Activated CD4-positive, alpha-beta T cell treated with anti-CD3 and anti-CD28 coated beads, Interleukin-2, Interleukin-6, amounts not matched to agents 100 ng/mL and 50 ng/mL, durations not matched to agents 16 hours and 8 hours (primary cell): ENCODE data around the gene TENT5A.
"Not testable (repeated sequence)": the region's sequence is repeated elsewhere in the genome, so short reads cannot be mapped to it uniquely, and the experiment has no call there.

ENCODE experiments used
- DNase-seq: peaks from one replicate; pipeline ENCODE4 v3.0.0-alpha.2; 2020

The TENT5A gene

DNA sequence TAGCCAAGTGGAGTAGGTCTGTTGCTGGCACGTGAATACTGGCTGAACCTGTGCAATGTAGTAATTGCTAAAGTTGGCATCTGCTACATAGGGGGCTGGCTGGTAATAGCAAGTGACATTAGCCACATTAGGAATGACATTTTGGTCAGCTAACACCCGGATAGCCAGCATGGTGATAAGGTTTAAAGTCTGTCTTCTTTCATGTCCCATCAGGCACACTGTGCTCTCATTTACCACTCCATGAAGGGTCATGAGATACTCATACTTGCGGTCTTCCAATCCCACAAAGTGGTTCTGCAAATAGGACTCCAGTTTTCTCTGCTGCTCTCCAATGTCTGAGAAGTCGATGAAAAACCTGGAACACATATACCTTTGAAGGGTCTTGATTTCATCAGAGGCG, 2.8 kb downstream of the TENT5A start:
- no peak for DNase-seq

DNA sequence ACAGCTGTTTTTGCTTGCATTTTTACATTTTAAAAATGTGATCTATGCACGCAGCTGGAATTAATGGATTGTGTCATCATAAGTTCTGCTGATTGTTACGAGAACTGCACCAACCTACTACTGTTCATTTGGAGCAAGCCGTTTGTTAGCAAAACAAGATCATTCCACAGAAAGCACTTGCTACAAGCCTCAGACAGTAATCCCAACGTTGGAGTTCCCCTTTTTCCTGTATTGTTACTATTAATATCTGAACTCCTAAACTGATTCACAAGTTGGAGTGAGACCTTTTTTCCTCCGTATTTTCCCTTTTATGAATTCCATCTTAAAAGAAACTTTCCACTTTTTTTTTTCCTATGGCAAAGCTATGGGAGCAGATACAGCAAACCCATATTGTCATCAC, 3.5 kb downstream of the TENT5A start:
- no peak for DNase-seq

DNA sequence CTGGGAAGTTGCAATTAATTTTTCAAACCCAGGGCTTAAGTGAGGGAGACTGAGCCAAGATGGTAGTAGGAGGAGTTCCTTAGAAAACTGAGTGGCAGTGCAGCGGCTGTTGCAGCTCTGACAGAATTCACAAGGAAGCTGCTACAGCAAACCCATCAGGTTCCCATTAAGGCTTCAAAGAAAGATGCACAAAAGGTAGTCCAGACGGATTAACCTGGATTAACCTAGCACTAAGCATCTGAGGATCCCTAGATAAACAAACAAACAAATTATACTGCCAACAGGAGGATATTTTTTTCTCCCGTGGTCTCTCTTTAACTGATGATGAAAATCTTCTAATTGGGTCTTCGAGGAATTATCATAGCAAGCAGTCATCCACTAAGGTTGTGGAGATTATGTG, 5.2 kb downstream of the TENT5A start:
- no peak for DNase-seq

DNA sequence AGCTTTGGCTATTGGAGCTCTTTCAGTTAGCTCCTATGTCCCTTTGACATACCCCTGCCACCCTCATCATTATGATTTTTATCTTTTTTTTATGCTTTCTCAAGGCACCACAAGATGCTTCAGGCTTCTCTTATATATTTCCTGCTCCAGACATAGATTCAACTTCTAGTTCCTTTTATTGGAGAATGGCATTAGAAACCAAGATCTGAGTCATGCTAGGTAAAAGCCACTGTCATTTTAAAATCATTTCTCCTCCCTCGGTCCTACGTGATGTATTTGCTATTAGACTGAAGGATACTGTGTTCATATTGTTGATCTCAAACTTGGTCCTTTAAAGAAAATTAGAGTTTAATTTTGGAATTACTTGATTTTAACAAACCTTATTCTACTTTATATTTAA, 8.3 kb downstream of the TENT5A start:
- no peak for DNase-seq

DNA sequence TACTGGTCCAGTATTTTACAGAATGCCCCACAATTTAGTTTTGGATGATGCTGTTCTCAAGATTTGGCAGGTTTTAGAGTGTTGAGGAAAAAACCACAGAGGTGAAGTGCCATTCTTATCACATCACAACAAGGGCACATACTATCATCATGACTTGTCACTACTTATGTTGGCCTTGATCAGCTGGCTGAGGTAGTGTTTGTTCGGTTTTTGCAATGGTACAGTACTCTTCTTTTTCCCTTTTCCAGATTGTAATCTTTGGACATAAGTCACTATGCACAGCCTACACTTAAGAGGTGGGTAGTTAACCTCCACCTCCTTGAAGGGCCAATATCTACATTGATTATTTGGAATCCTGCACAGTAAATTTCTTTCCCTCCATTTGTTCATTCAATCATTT, 8.8 kb downstream of the TENT5A start:
- DNase-seq: no peak

DNA sequence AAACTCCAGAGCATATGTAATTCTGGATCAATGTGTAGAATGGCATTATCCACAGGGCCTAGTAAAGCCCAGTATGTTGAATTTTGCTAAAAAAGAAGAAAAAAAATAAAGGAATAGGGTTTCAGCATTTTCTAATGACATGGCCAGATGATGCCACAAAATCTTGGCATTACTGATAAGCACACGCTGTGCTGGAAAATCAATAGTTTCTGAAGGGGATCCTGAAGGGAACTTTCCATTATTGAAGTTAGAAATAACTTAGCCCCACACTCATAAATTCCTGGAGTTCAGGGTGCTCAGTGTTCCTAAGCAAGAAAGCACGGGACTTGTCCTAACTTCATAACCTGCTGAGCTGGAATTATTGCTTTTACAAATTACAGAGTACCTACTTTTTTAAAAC, 10.8 kb downstream of the TENT5A start:
- DNase-seq: no peak

DNA sequence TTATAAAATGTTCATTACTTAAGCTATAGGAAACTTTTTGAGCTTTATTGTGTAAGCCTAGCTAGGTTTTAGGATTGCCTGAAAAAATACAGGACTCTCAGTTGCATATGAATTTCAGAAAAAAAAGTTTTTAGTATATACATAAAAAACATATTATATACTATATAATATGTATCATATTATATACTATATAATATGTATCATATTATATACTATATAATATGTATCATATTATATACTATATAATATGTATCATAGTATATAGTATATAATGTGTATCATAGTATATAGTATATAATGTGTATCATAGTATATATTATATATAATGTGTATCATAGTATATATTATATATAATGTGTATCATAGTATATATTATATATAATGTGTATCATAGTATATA, 11.9 kb downstream of the TENT5A start:
- DNase-seq: not testable (repeated sequence)

DNA sequence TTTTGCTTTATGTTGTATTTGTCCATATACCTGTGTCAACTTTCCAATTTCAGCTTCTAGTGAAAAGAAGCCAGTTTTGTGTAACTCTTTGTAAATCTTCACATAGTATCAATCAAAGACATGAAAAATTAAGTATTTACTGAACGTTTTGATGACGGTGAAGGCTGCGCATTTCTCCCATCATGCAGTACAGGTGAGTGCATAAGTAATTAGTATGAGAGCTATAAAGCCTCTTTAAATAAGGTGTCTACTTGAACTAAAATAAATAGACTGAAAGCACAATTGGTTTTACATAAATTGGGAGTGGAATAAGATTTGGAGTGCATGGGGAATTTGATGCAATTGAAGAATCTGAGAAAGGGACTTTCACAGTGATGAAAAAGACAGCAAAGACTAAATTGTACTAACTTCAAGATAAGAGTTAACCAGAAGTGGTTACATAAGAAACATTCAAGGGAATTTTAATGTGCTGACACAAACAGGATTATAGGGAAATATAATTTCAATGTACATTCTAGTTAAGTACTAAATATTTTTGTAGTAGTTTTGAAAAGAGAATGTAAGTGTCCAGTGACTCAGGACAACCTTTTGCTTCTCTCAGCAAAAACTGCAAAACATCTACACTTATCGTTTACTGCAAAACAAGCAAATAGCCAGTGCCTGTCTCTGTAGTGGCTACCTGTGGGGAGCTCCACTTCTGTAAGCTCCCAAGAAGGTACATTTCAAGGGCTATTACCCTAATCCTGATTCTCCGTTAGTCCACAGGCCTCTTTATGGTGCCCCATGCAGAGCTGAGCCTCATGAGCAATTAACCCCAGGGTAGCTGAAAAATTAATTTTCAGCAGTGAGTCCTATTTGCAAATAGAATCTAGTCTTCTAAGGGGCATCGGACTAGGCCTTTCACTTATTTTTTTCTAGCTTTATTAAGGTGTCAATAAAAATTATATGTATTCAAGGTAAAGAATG, 13.0 kb downstream of the TENT5A start:
- no peak for DNase-seq

DNA sequence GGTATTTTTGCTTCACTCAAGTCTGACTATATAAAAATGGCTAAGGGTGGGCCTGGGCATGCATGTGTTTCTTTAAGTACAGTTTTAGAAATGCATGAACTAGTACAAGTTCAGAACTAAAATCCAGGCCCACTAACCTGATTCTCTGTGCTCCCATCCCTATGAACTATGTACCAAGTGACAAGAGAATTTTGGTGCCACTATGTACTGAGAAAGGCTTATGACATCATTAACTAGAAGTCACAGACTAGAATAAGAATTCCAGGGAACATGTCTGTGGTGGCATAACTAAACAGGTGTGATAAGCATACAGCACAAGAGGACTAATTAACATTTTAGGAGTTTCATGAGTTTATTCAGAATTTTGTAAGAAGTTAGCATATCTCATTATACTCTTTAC, 16.1 kb downstream of the TENT5A start:
- no peak for DNase-seq

DNA sequence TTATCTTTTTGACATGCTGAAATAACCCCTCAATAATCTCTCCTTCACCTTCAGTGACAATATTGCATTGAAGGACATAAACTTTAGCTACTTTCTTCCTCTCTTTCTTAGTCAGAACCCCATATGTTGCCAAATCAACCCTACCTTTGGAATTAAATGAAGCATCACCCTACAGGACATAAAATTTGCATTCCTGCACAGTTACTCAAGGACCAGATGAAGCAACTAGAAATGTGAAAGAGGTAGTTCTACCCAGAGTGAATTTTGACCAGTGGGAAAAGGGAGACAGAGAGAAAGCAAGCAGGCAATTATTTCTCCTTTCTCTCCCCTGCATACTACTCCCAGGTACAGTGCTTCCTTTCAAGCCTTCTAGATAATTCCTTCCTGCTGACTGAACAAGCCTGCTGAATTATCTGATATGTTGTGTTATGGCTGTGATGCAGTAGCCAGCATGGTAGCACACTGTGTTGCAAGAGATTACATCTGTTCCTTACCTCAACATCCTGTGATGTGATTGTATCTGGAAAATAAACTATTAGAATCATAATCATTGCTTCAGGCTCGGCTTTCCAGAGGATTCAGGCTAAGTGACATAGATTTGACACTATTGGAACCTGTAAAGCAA, 16.6 kb downstream of the TENT5A start:
- DNase-seq: no peak

DNA sequence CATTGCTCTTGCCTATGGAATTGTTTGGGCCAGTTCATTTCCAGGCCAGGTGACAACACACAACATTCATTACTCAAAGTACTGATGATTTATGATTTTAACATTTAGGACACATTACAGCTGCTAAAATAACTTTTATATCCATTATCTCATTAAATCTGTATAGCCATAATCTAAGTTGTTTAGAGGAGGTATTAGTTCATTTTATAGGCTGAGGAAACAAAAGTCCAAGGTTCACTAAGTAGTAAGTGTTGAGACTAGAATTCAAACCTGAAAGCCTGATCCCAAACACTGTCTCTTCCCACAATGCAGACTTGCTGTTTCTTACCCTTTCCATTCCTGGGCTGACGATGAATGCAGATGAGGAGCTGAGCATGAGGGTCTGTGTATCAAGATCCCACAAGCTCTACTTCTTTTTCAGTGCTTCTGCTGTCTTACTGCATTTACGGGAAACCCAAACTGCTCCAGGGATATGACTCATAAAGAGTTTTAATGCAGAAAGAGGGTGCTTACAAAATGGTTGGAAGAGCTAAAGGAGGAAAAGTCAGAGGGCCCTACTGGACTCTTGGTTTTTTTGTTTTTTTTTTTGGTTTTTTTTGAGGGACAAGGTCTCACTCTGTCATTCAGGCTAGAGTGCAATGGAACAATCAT, 17.9 kb downstream of the TENT5A start:
- DNase-seq: no peak

DNA sequence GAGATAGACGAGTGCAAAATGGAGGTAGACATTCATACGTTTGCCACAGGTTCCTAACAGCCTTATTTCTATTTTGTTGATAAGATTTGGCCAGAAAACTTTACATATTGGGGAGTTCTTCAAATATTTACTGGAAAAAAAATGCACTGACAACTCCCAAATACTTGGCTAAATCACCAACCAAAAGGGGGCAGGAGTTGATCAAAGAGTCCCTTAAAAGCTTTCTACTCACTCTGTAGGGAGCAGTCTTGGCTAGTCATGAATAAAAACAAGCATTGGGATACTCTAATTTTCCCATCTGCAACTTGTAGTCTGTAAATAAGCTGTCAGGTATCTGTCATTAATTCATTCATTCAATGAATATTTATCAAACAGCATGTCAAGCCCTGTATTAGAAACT, 18.4 kb downstream of the TENT5A start:
- DNase-seq: no peak

DNA sequence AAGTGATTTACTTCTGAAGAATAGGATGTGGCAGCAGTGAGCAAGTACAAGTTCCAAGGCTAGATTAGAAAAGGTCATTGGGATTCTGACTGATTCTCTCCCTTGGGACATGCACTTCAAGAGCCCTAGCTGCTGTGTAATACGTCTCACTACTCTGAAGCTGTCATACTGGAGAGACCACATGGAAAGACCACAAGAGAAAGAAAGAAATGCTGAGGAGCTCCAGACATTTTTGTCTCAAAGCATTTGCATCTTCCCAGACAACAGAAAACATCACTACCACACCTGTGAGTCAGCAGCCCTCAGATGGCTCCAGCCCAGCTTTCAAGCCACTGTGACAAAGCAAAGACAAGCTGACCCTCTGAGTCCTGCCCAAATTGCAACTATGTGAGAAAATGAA, 20.7 kb downstream of the TENT5A start:
- no peak for DNase-seq

DNA sequence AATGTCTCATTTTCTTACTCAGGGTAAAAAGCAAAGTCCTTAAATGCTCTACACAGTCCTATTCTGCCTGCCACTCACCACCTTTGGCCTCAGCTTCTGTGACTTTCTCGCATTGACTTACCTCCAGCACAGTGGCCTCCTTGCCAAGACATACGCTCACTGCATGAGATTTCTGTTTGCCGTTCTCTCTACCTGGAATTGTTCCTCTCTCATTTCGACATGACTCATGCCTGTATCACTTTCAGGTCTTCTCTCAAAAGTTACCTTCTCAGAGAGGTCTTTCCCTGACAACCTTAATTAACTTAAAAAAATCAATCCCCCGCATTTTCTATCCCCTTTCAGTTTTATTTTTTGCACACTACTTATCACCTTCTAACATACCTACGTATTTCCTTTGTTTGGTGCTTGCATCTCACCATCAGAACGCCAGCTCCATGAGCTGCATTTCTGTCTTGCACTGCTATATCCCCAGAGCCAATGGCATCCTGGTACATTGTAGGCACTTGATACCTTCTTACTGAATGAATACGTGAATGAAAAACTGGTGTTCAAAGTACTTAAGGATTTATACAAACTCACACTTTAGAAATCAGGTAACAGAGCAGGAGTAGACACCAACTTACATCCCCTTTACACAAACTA, 24.5 kb downstream of the TENT5A start:
- peak; percentile 18 for DNase-seq

DNA sequence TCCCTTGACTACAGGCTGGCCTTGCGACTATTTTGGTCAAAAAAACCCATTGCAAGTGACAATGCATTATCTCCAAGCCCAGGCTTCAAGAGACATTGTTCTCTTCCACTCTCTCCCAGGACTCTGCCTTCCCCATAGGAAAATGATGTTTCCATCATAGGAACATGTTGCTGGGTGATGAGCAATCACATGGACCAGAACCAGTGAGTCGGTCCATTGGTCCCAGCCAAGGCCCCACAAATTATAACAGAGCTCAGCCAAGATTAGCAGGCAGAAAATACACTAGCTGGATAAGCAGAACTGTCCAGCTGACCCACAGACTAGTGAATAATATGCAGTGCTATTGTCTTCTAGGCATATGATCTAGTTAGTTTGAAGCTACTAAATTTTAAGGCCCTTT, 27.4 kb downstream of the TENT5A start:
- no peak for DNase-seq

DNA sequence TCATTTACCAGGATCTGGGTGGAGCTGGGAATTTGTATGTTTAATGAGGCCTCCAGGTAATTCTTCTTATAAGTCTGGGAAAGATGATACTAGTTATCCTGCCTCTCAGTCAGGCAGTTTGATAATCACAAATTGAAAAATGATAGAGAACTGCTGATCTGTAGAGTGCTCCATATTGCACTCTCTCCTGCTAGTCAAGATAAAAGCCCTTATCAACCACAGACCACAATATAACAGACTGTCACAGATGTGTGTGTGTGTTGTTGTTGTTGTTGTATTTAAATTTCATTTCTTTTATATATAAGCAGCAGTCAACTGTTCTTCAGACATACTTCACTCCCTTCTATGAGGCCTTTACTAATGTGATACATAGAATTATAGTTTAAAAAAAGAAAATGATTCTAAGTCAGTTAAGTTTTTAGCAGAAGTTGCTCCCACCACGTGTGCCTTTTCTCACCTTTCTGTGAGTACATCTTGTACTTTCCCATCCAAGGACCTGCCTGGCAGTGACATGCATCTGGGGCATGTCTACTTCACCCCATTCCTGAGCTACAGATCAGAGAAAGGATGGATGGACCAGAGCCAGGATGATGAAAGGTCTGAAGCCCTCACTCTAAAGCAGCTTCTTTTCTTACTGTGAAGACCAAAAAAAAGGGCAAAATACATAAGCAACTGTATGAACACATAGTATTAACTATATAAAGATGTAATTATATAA, 29.8 kb downstream of the TENT5A start:
- no peak for DNase-seq

DNA sequence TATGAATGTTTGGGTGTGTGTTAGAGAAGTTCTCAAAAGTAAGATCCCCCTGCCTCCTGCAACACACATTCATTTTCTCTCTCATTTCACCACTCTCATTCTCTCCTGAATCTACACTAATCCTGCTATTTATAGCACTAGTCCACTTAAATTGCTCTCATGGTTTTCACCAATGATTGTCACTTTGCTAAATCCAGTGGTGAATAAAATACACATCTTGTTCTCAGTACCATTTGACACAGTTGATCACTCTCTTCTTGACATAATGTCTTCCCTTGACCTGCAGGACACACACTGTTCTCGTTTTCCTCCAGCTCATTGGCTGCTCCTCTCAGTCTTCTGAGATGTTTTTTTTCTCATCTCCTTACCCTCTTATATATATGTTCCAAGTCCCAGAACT, 32.1 kb downstream of the TENT5A start:
- DNase-seq: no peak

DNA sequence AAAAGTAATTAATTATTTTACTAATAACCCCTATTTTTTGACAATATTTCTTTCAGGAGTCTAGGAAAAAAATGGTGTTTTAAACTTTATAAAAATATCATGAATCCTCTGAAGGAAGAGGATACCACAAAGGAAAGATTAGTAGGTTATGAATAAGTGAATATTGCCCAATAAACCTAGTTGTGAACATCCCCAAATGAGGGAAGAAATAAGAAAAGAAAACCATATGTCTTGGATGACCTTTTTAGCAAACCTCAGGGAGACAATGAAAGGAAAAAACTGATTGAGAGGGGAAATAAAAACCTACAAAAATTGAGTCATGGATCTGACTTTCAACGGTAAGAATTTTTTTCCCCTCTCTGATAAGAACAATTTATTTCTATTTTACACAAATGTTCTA, 34.4 kb downstream of the TENT5A start:
- no peak for DNase-seq

DNA sequence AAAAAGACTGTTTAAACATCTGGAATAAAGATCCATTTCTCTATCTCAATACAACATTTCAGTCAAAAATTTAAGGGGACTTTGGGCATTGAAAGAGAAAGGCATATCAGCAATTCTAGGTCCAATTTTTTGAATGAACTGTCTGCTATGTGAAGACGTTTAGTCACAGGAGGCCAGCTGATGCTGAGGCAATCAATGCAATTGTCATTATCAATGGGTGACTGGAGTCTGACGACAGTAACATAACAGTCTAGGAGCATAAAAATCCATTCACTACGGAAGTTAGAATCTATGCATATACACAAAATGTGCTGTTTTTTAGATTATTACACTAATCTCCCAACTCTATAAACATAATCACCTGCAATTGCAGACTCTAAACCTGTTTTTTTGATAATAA, 37.8 kb downstream of the TENT5A start:
- no peak for DNase-seq

DNA sequence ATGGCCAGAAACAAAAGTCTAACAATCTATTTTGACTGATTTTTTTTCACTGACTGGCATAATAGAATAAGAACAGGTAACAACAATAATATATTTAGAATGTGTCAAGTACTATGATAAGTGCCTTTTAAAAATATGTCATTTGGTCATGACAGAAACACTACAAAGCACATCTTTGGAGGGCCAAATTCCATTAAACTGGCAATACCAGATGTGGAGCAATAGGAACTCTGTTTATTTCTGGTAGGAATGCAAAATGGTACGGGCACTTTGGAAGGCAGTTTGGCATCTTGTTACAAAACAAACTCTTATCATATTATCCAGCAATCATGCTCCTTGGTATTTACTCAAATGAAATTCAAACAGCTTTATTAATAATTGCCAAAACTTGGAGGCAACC, 39.3 kb downstream of the TENT5A start:
- DNase-seq: no peak

DNA sequence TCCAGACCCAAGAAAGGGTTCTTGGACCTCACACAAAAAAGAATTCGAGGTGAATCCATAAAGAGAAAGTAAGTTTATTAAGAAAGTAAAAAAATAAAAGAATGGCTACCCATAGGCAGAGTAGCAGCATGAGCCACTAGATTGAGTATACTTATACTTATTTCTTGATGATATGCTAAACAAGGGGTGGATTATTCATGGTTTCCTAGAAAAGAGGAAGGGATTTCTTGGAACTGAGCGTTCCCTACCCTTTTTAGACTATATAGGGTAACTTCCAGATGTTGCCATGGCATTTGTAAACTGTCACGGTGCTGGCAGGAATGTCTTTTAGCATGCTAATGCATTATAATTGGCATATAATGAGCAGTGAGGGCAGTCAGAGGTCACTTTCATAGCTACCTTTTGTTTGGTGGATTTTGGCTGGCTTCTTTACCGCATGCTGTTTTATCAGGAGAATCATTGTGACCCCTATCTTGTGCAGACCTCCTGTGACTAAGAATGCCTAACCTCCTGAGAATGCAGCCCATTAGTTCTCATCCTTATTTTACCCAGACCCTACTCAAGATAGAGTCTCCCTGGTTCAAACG, 44.3 kb downstream of the TENT5A start:
- DNase-seq: no peak

DNA sequence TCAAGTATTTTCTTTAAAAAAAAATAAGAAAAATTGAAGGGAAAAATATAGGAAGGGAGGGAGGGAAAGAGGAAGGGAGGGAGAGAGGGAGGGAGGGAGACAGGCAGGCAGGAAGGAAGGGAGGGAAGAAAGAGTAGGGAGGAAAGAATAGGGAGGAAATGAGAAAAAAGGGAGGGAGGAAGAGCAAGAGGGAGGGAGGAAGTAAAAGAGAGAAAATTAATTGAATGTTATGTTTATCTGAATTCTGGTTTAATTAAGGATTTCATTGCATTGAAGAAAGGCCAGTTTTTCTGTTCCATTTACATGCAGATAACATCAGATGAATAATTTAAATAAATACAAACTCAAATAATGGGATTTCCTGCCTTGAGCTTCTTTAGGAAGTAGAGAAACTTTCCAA, 47.8 kb downstream of the TENT5A start:
- DNase-seq: no peak
